SK-N-SH (cell line): ENCODE results near the gene ANKH. TPM values are rescaled to one million over a fixed set of nuclear protein-coding genes. Genes with fewer than 3 reads are reported as not detected.

Experiments
- CTCF ChIA-PET: fragments of 300-600, 350-600 bp; formaldehyde crosslinking; extraction: SDS; loops from one replicate; lab custom pipeline; 2021; lab: Yijun Ruan, JAX
- POLR2A ChIA-PET: fragments of 350-600 bp; sonication (Branson Sonifier 250); formaldehyde crosslinking; extraction: SDS; loops from one replicate; lab custom pipeline; 2020; ENCODE audit warnings: antibody characterized with exemption, inconsistent platforms; lab: Yijun Ruan, JAX
- DNase-seq: peaks from one replicate; pipeline ENCODE4 v3.0.0; 2012
- H2AFZ ChIP-seq: fragments of 200-600 bp; sonication (generic); 2 replicates; pipeline ENCODE4 v1.8.1; 2016; ENCODE audit warnings: antibody characterized with exemption, mild to moderate bottlenecking, low read depth
- H3F3A ChIP-seq: fragments of 200-600 bp; sonication (generic); replicated peaks from 2 replicates; pipeline ENCODE3; 2016; ENCODE audit warnings: antibody characterized with exemption, mild to moderate bottlenecking; ENCODE audit not compliant: insufficient read depth
- H3K27ac ChIP-seq, 2 experiments: fragments of 200-500 bp in 1 of 2; fragments of 200-600 bp in 1 of 2; sonication (Bioruptor generic) in 1 of 2; sonication (generic), shearing (Covaris generic) in 1 of 2; 2 replicates each; pipeline versions ENCODE4 v1.5.1 to v1.6.1; 2014 to 2016; ENCODE audit warnings: low read depth in 2 of 2, inconsistent platforms in 1 of 2, low read length in 1 of 2, mild to moderate bottlenecking in 1 of 2, mixed read lengths in 1 of 2
- H3K27me3 ChIP-seq: fragments of 200-600 bp; sonication (generic), shearing (Covaris generic); 2 replicates; pipeline ENCODE4 v1.6.1; 2016; ENCODE audit warnings: mixed run types; ENCODE audit not compliant: insufficient read depth
- H3K36me3 ChIP-seq, 2 experiments: fragments of 200-500 bp in 1 of 2; fragments of 200-600 bp in 1 of 2; sonication (Bioruptor generic) in 1 of 2; sonication (generic) in 1 of 2; replicated peaks in 1 of 2; 2 replicates each; pipeline versions ENCODE3 to v1.5.1; 2014 to 2016; ENCODE audit warnings: low read length in 1 of 2, mild to moderate bottlenecking in 1 of 2; ENCODE audit not compliant: insufficient read depth in 2 of 2, control insufficient read depth in 1 of 2
- H3K4me1 ChIP-seq, 2 experiments: fragments of 200-500 bp in 1 of 2; fragments of 200-600 bp in 1 of 2; sonication (Bioruptor generic) in 1 of 2; sonication (generic), shearing (Covaris generic) in 1 of 2; 2 replicates each; pipeline versions ENCODE4 v1.5.1 to v1.6.1; 2014 to 2016; ENCODE audit warnings: low read depth in 1 of 2, low read length in 1 of 2, mixed run types in 1 of 2; ENCODE audit not compliant: insufficient read depth in 2 of 2, control insufficient read depth in 1 of 2
- H3K4me2 ChIP-seq: fragments of 200-600 bp; sonication (generic), shearing (Covaris generic); 2 replicates; pipeline ENCODE4 v1.6.1; 2017; ENCODE audit warnings: mixed run types
- H3K4me3 ChIP-seq, 2 experiments: fragments of 200-500 bp in 1 of 2; fragments of 200-600 bp in 1 of 2; sonication (Bioruptor generic) in 1 of 2; sonication (generic), shearing (Covaris generic) in 1 of 2; 2 replicates each; pipeline versions ENCODE4 v1.5.1 to v1.8.1; 2014 to 2016; ENCODE audit warnings: low read depth in 2 of 2, inconsistent platforms in 1 of 2, low read length in 1 of 2, mild to moderate bottlenecking in 1 of 2, mixed read lengths in 1 of 2, moderate library complexity in 1 of 2
- H3K79me2 ChIP-seq: fragments of 200-600 bp; sonication (generic); 2 replicates; pipeline ENCODE4 v1.8.1; 2017; ENCODE audit warnings: mild to moderate bottlenecking; ENCODE audit not compliant: insufficient read depth
- H3K9ac ChIP-seq: fragments of 200-600 bp; sonication (generic); 2 replicates; pipeline ENCODE4 v1.6.1; 2017; ENCODE audit warnings: mixed run types
- H3K9me2 ChIP-seq: fragments of 200-600 bp; sonication (generic); 2 replicates; pipeline ENCODE4 v1.6.1; 2017; ENCODE audit warnings: mixed run types
- H3K9me3 ChIP-seq: fragments of 200-600 bp; sonication (generic); 2 replicates; pipeline ENCODE4 v1.6.1; 2017; ENCODE audit warnings: mixed run types, mild to moderate bottlenecking, moderate library complexity
- H4K20me1 ChIP-seq: fragments of 200-600 bp; sonication (generic); 2 replicates; pipeline ENCODE4 v1.6.1; 2017; ENCODE audit warnings: mild to moderate bottlenecking, mixed run types; ENCODE audit not compliant: insufficient read depth
- EP300 ChIP-seq, 2 experiments: IDR thresholded peaks; 2 replicates each; pipeline versions ENCODE4 v1.4.0 to v1.6.1; 2012; ENCODE audit warnings: borderline replicate concordance in 1 of 2, low read depth in 1 of 2, low read length in 1 of 2
- GABPA ChIP-seq: IDR thresholded peaks from 2 replicates; pipeline ENCODE4 v1.4.0; 2012; ENCODE audit warnings: low read depth, mild to moderate bottlenecking
- IRF3 ChIP-seq: fragments of 150-350 bp; IDR thresholded peaks from 2 replicates; pipeline ENCODE4 v1.6.1; 2016; ENCODE audit warnings: mild to moderate bottlenecking, low read depth, low read length
- MEF2A ChIP-seq: IDR thresholded peaks from 2 replicates; pipeline ENCODE4 v1.4.0; 2012; ENCODE audit warnings: low read depth, borderline replicate concordance
- NRF1 ChIP-seq: IDR thresholded peaks from 2 replicates; pipeline ENCODE4 v1.6.1; 2012; ENCODE audit warnings: low read depth, mild to moderate bottlenecking, low read length
- POLR2AphosphoS5 ChIP-seq: IDR thresholded peaks from 2 replicates; pipeline ENCODE4 v1.6.1; 2012; ENCODE audit warnings: low read depth, low read length
- REST ChIP-seq: IDR thresholded peaks from 2 replicates; pipeline ENCODE4 v1.6.1; 2012; ENCODE audit warnings: mild to moderate bottlenecking, low read depth, low read length, moderate library complexity
- RFX5 ChIP-seq: IDR thresholded peaks from 2 replicates; pipeline ENCODE4 v1.6.1; 2012; ENCODE audit warnings: mild to moderate bottlenecking, improper control_type of control experiment, low read length
- SMC3 ChIP-seq: IDR thresholded peaks from 2 replicates; pipeline ENCODE4 v1.6.1; 2012; ENCODE audit warnings: low read depth, low read length, improper control_type of control experiment
- TCF12 ChIP-seq: IDR thresholded peaks from 2 replicates; pipeline ENCODE4 v1.4.0; 2012
- TEAD4 ChIP-seq: IDR thresholded peaks from 2 replicates; pipeline ENCODE4 v1.4.0; 2012; ENCODE audit warnings: mild to moderate bottlenecking, borderline replicate concordance; ENCODE audit not compliant: insufficient read depth
- WGBS: methylation state at CpG from one replicate; pipeline ENCODE4 v1.1.6; 2017; ENCODE audit warnings: low lambda C conversion rate; 5-methylcytosine and 5-hydroxymethylcytosine counted together
- polyA plus RNA-seq, 3 experiments: library from polyadenylated mRNA; depleted of rRNA; stranded (reverse); fragments of >200 nt; gene quantifications; 2 replicates each; pipeline ENCODE4 v1.2.3, GENCODE V29; 2012
- TF ChIP-seq, protein P1 (sequence below): fragments of 200-600 bp; sonication (generic); IDR thresholded peaks from 2 replicates; pipeline ENCODE4 v1.6.1; 2017; ENCODE audit warnings: antibody characterized with exemption, mild to moderate bottlenecking, moderate library complexity

Gene ANKH
- polyA plus RNA-seq, 1 of the 3 experiments (the other 2 are of a cell fraction): 22.0 TPM

DNA sequence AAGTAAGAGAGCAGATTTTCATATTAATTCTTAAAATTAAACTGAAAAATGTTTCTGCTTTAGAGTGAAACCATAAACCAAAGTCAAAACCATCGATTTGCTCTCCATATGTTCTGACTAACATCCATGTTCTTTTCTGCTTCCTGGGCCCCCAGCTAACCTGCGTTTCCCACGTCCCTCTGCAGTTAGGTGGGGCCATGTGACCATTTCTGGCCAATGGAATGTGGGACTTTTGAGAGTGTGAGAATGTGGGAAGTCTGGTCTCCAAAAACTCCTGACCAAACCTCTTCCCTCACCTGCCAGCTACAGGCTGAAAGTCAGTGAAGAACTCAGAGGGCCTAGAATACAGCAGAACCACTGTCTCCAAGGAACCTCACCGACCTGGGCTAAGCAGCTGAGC, 44.9 kb downstream of the ANKH start:
- H3K9me2 ChIP-seq: no peaks in the 10 kb centered on the region
- H3K79me2 ChIP-seq: peaks cover 24% of the 10 kb centered on the region
- ChIA-PET POLR2A (no interaction called here), CTCF (interaction anchor here (0.8 kb wide), 1 partner anchor 33 kb away, joined by 3 read pairs; no protein-coding TSS in a partner anchor)
- H3K27ac ChIP-seq: no peak overlapping the region
- no peaks in the 10 kb centered on the region for H3K27me3 ChIP-seq
- DNase-seq: no peak
- H3K4me3 ChIP-seq: no peak overlapping the region
- H3K9me3 ChIP-seq: no peaks in the 10 kb centered on the region
- H3F3A ChIP-seq: peaks cover 7% of the 10 kb centered on the region
- 92% methylated on average over 3 of the region's 4 CpGs for WGBS
- no peak overlapping the region for H3K4me2 ChIP-seq
- no peak overlapping the region for H2AFZ ChIP-seq
- H3K36me3 ChIP-seq: peaks cover 0 to 5% of the 10 kb centered on the region in 2 experiments
- H3K4me1 ChIP-seq: peaks cover 0 to 10% of the 10 kb centered on the region in 2 experiments; a peak in 1 of 4 replicates
- TF ChIP-seq SMC3 (no peak), MEF2A (no peak), GABPA (no peak), TCF12 (no peak), REST (no peak), TEAD4 (no peak), IRF3 (no peak), POLR2AphosphoS5 (no peak), RFX5 (no peak), EP300 (IDR thresholded peaks at IDR 0.05; ENCODE audit: borderline replicate concordance in 1 of 2, low read depth in 1 of 2, low read length in 1 of 2) (no peak), NRF1 (no peak)
- TF ChIP-seq, protein P1, sequence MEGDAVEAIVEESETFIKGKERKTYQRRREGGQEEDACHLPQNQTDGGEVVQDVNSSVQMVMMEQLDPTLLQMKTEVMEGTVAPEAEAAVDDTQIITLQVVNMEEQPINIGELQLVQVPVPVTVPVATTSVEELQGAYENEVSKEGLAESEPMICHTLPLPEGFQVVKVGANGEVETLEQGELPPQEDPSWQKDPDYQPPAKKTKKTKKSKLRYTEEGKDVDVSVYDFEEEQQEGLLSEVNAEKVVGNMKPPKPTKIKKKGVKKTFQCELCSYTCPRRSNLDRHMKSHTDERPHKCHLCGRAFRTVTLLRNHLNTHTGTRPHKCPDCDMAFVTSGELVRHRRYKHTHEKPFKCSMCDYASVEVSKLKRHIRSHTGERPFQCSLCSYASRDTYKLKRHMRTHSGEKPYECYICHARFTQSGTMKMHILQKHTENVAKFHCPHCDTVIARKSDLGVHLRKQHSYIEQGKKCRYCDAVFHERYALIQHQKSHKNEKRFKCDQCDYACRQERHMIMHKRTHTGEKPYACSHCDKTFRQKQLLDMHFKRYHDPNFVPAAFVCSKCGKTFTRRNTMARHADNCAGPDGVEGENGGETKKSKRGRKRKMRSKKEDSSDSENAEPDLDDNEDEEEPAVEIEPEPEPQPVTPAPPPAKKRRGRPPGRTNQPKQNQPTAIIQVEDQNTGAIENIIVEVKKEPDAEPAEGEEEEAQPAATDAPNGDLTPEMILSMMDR: no peak
- TF ChIP-seq, all 33 proteins: peak for 0
- no peaks in the 10 kb centered on the region for H4K20me1 ChIP-seq
- H3K9ac ChIP-seq: no peak overlapping the region
